RWPE2 (cell line): ENCODE results near the gene ST14.

ENCODE experiments used
- ATAC-seq: fragments of 200-7000 bp; cut with Tn5 transposase; 3 replicates; pipeline ENCODE4 v1.9.1; 2021; ENCODE audit warnings: low read depth
- DNase-seq: peaks from one replicate; pipeline ENCODE4 v3.0.0-alpha.2; 2020; ENCODE audit warnings: low spot score
- H3K27ac ChIP-seq: fragments of 450-650 bp; 2 replicates; pipeline ENCODE4 v1.5.1; 2017; ENCODE audit warnings: mild to moderate bottlenecking; ENCODE audit not compliant: poor library complexity, severe bottlenecking
- H3K27me3 ChIP-seq: fragments of 250-450 bp; sonication (Bioruptor Pico); 2 replicates; pipeline ENCODE4 v1.5.1; 2021; ENCODE audit warnings: mild to moderate bottlenecking, moderate library complexity; ENCODE audit not compliant: insufficient read depth, poor library complexity, severe bottlenecking
- H3K36me3 ChIP-seq: fragments of 250-450 bp; sonication (Bioruptor Pico); 2 replicates; pipeline ENCODE4 v1.5.1; 2020; ENCODE audit warnings: low read depth, mild to moderate bottlenecking, moderate library complexity
- H3K4me1 ChIP-seq: fragments of 250-450 bp; sonication (Bioruptor Pico); 2 replicates; pipeline ENCODE4 v1.5.1; 2021; ENCODE audit warnings: mild to moderate bottlenecking, moderate library complexity; ENCODE audit not compliant: insufficient read depth, poor library complexity, severe bottlenecking
- H3K4me3 ChIP-seq: fragments of 250-450 bp; sonication (Bioruptor Pico); 2 replicates; pipeline ENCODE4 v1.5.1; 2021; ENCODE audit warnings: mild to moderate bottlenecking, moderate library complexity; ENCODE audit not compliant: severe bottlenecking
- H3K9me3 ChIP-seq: fragments of 250-450 bp; sonication (Bioruptor Pico); 2 replicates; pipeline ENCODE4 v1.5.1; 2021; ENCODE audit warnings: mild to moderate bottlenecking, moderate library complexity; ENCODE audit not compliant: severe bottlenecking
- CTCF ChIP-seq: fragments of 450-650 bp; IDR thresholded peaks from one replicate; pipeline ENCODE4 v1.5.1; 2017; ENCODE audit warnings: mild to moderate bottlenecking, moderate library complexity; ENCODE audit not compliant: poor library complexity, severe bottlenecking

ST14 gene

GRCh38 chr11:130114726-130115125 lies 44.9 kb upstream of the ST14 start:
- Histone ChIP-seq H3K4me3 (no peak overlapping the region), H3K27me3 (no peaks in the 10 kb centered on the region), H3K9me3 (no peaks in the 10 kb centered on the region), H3K36me3 (peaks cover 63% of the 10 kb centered on the region), H3K27ac (no peak overlapping the region), H3K4me1 (no peaks in the 10 kb centered on the region)
- no peak for DNase-seq
- TF ChIP-seq CTCF, result no peak
- ATAC-seq, result no peak

GRCh38 chr11:130115218-130115617 lies 44.4 kb upstream of the ST14 start:
- no peak overlapping the region for H3K4me3 ChIP-seq
- H3K4me1 ChIP-seq, result no peaks in the 10 kb centered on the region
- H3K27ac ChIP-seq, result no peak overlapping the region
- no peaks in the 10 kb centered on the region for H3K27me3 ChIP-seq
- TF ChIP-seq CTCF, result no peak
- H3K9me3 ChIP-seq, result no peaks in the 10 kb centered on the region
- peaks cover 58% of the 10 kb centered on the region for H3K36me3 ChIP-seq
- ATAC-seq, result no peak
- no peak for DNase-seq

GRCh38 chr11:130118165-130118564 lies 41.4 kb upstream of the ST14 start:
- DNase-seq (no peak), ATAC-seq (no peak)
- Histone ChIP-seq H3K36me3 (peaks cover 46% of the 10 kb centered on the region), H3K27ac (no peak overlapping the region), H3K9me3 (no peaks in the 10 kb centered on the region), H3K4me1 (no peaks in the 10 kb centered on the region), H3K27me3 (no peaks in the 10 kb centered on the region), H3K4me3 (no peak overlapping the region)
- no peak for TF ChIP-seq CTCF

DNA sequence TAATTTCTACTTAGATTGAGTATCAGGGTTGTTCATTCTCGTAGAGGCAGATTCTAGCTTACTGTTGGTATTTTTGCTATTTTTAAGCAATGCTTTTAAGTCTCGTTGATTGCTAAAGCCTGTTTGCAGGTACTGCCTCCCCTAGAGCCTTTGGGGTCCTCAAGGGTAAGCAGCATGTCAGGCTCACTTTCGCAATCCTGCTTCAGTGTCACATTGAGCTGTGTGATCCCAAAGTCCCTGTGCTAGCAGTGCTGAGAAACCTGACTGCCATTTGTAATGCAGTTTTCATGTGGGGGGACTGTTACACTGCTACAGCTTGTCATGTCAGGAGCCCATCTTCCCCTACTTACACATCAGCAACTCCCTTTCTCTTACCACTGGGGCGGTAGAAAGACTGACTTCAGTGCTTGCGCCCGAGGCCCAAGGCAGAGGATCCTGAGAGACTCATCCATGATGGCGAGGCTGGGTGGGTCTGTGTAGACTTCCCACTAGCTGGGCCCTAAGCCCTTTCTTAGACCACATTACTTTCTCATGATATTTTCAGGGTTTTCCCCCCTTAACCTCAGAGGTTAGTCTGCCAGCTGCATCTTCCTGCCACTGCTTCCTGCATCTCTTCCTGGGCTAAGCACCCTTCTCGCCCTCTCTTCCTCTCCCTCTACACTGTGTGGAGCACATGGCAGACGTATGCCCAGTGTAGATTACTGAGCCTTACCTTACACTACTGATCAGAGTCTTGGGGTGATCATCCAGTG lies 40.8 kb upstream of the ST14 start:
- ATAC-seq, result no peak
- DNase-seq, result no peak
- Histone ChIP-seq H3K27me3 (no peaks in the 10 kb centered on the region), H3K27ac (no peak overlapping the region), H3K36me3 (peaks cover 46% of the 10 kb centered on the region), H3K4me3 (no peak overlapping the region), H3K4me1 (peaks cover 2% of the 10 kb centered on the region), H3K9me3 (no peaks in the 10 kb centered on the region)
- no peak for TF ChIP-seq CTCF

- no peak overlapping the region for H3K27ac ChIP-seq
- peaks cover 51% of the 10 kb centered on the region for H3K36me3 ChIP-seq
- no peak overlapping the region for H3K4me3 ChIP-seq
- peaks cover 13% of the 10 kb centered on the region for H3K4me1 ChIP-seq
- TF ChIP-seq CTCF, result no peak
- H3K9me3 ChIP-seq, result no peaks in the 10 kb centered on the region
- ATAC-seq, result no peak
- H3K27me3 ChIP-seq, result no peaks in the 10 kb centered on the region
- DNase-seq, result no peak
Observed at GRCh38 chr11:130120045-130120444, 39.5 kb upstream of the ST14 start.
